HepG2 (cell line): ENCODE data around the gene MFAP4. TPM values are rescaled to one million over a fixed set of nuclear protein-coding genes. Genes with fewer than 3 reads are reported as not detected.

Experiments
- ATAC-seq: fragments of 200-7000 bp; cut with Tn5 transposase; 3 replicates; pipeline ENCODE4 v1.9.1; 2020; ENCODE audit warnings: mild to moderate bottlenecking, moderate library complexity
- BruUV-seq: library from RNA; stranded (reverse); fragments of 400-500 nt; replicated peaks from 2 replicates; lab custom pipeline; 2021; lab: Mats Ljungman, UMichigan
- CTCF ChIA-PET: fragments of 300-600 bp; formaldehyde crosslinking; extraction: SDS; loops from one replicate; lab custom pipeline; 2021; ENCODE audit warnings: low total read pairs, inconsistent platforms, low intra/inter-chr PET ratio; lab: Yijun Ruan, JAX
- POLR2A ChIA-PET: fragments of 350-600 bp; sonication (Branson Sonifier 250); formaldehyde crosslinking; loops from one replicate; lab custom pipeline; 2020; ENCODE audit warnings: antibody characterized with exemption, inconsistent platforms; lab: Yijun Ruan, JAX
- DNase-seq: peaks from one replicate; pipeline ENCODE4 v3.0.0-alpha.2; 2015; ENCODE audit warnings: low spot score
- FAIRE-seq: peaks from 3 replicates; lab custom pipeline; 2011; peaks lifted over from hg19 to GRCh38; lab: Jason Lieb, UNC
- H2AFZ ChIP-seq: one replicate; pipeline ENCODE4 v1.6.1; 2011; ENCODE audit warnings: low read length, inconsistent platforms
- H3K27ac ChIP-seq: fragments of 300-600 bp; 3 replicates; pipeline ENCODE4 v1.8.0; 2011; ENCODE audit warnings: mixed run types, mild to moderate bottlenecking, mixed read lengths, low read length, inconsistent platforms; ENCODE audit not compliant: insufficient read depth; ENCODE audit errors: extremely low read length
- H3K27me3 ChIP-seq, 2 experiments: fragments of 200-600 bp in 1 of 2; 2 replicates in 1 of 2; 3 replicates in 1 of 2; pipeline versions ENCODE4 v1.6.0 to v1.8.0; 2011; ENCODE audit warnings: low read length in 2 of 2, mild to moderate bottlenecking in 2 of 2, moderate library complexity in 2 of 2, inconsistent platforms in 1 of 2; ENCODE audit not compliant: insufficient read depth in 2 of 2, control insufficient read depth in 1 of 2
- H3K36me3 ChIP-seq, 2 experiments: fragments of 200-600 bp in 1 of 2; replicated peaks in 1 of 2; 2 replicates in 1 of 2; 3 replicates in 1 of 2; pipeline versions ENCODE4 v1.5.1 to v1.8.0; 2011; ENCODE audit warnings: low read length in 2 of 2, inconsistent platforms in 1 of 2; ENCODE audit not compliant: insufficient read depth in 2 of 2, control insufficient read depth in 1 of 2
- H3K4me1 ChIP-seq: 2 replicates; pipeline ENCODE4 v1.5.1; 2012; ENCODE audit warnings: low read length, inconsistent platforms; ENCODE audit not compliant: insufficient read depth
- H3K4me2 ChIP-seq: 2 replicates; pipeline ENCODE4 v1.6.0; 2011; ENCODE audit warnings: low read depth, low read length, inconsistent platforms
- H3K4me3 ChIP-seq, 3 experiments: fragments of 200-600 bp in 1 of 3; sonication (generic), shearing (Covaris generic) in 1 of 3; replicated peaks in 1 of 3; 2 replicates each; pipeline ENCODE4 v1.5.1; 2011 to 2016; ENCODE audit warnings: low read length in 3 of 3, inconsistent platforms in 2 of 3, low read depth in 2 of 3, mild to moderate bottlenecking in 2 of 3, control low read depth in 1 of 3, mixed read lengths in 1 of 3; ENCODE audit not compliant: insufficient read depth in 1 of 3
- H3K79me2 ChIP-seq: one replicate; pipeline ENCODE4 v1.6.1; 2011; ENCODE audit warnings: low read length, inconsistent platforms; ENCODE audit not compliant: insufficient read depth
- H3K9ac ChIP-seq: 2 replicates; pipeline ENCODE4 v1.6.0; 2011; ENCODE audit warnings: mild to moderate bottlenecking, low read depth, low read length, inconsistent platforms; ENCODE audit not compliant: insufficient read depth
- H3K9me3 ChIP-seq: 2 replicates; pipeline ENCODE4 v1.5.1; 2012; ENCODE audit warnings: mild to moderate bottlenecking, low read length
- H4K20me1 ChIP-seq: 2 replicates; pipeline ENCODE4 v1.6.0; 2011; ENCODE audit warnings: inconsistent platforms, mild to moderate bottlenecking, low read length, moderate library complexity; ENCODE audit not compliant: insufficient read depth
- HNF4A ChIP-seq: sonication (generic); formaldehyde crosslinking; IDR thresholded peaks from 2 replicates; pipeline ENCODE4 v1.4.0; 2020; ENCODE audit warnings: missing genetic modification reagents
- PHF21A ChIP-seq: sonication (generic); formaldehyde crosslinking; IDR thresholded peaks from 2 replicates; pipeline ENCODE4 v1.5.0; 2020; ENCODE audit warnings: mild to moderate bottlenecking, missing genetic modification reagents
- PLRG1 ChIP-seq: fragments of 450-650 bp; conservative IDR thresholded peaks from 2 replicates; pipeline ENCODE4 v1.6.1; 2016
- SKIL ChIP-seq: sonication (generic); formaldehyde crosslinking; IDR thresholded peaks from 2 replicates; pipeline ENCODE4 v1.8.0; 2022; ENCODE audit warnings: missing genetic modification reagents, mild to moderate bottlenecking, moderate library complexity, borderline replicate concordance
- ZFP90 ChIP-seq: sonication (generic); formaldehyde crosslinking; IDR thresholded peaks from 2 replicates; pipeline ENCODE4 v1.8.0; 2022; ENCODE audit warnings: missing genetic modification reagents, mild to moderate bottlenecking, inconsistent platforms, borderline replicate concordance
- ZNF577 ChIP-seq: sonication (generic); formaldehyde crosslinking; IDR thresholded peaks from 2 replicates; pipeline ENCODE4 v1.4.0; 2020; ENCODE audit warnings: mild to moderate bottlenecking, low read depth, missing genetic modification reagents, borderline replicate concordance
- ZNF749 ChIP-seq: sonication (generic); formaldehyde crosslinking; IDR thresholded peaks from 2 replicates; pipeline ENCODE4 v1.8.0; 2022; ENCODE audit warnings: mild to moderate bottlenecking, missing genetic modification reagents, moderate library complexity, borderline replicate concordance
- WGBS: methylation state at CpG from one replicate; pipeline ENCODE4 v1.1.6; 2017; ENCODE audit warnings: low lambda C conversion rate; 5-methylcytosine and 5-hydroxymethylcytosine counted together
- in situ Hi-C: cut with HindIII; loops from 2 replicates; pipeline ENCODE4 v1.10.0; 2017; ENCODE audit warnings: low pct_unique_long_range_greater_than_20kb; ENCODE audit not compliant: extremely low pct_ligation_motif_present
- intact Hi-C: fragments of 100-400 bp; cut with micrococcal nuclease; formaldehyde crosslinking; loops from one replicate; pipeline ENCODE4 v1.10.0; 2022; ENCODE audit not compliant: unreplicated experiment
- polyA plus RNA-seq, 8 experiments: library from polyadenylated mRNA; depleted of rRNA in 3 of 8; stranded (reverse) in 7 of 8; unstranded in 1 of 8; fragments of >200 nt; fragmentation: Illumina TruSeq in 4 of 8; extraction: Trizol in 4 of 8; gene quantifications; 2 replicates each; pipeline versions ENCODE4 v1.2.1 to v1.2.3, GENCODE V29; 2011 to 2016; ENCODE audit warnings: low read depth in 4 of 8, missing spikeins in 1 of 8, mixed read lengths in 1 of 8; ENCODE audit not compliant: insufficient read depth in 1 of 8
- total RNA-seq, 5 experiments: library from RNA; depleted of rRNA; stranded (reverse); fragments of >200 nt; fragmentation: Illumina TruSeq; extraction: Trizol; gene quantifications; 2 replicates each; pipeline ENCODE4 v1.2.3, GENCODE V29; 2016; ENCODE audit warnings: low read depth in 1 of 5

The MFAP4 gene
- total and polyA plus RNA-seq, 2 of the 13 experiments (the other 11 are each of a cell fraction or from before 2014, with no cell fraction given) = 0.08 TPM; not detected in 1

GRCh38 chr17:19374136-19374535 lies 12.9 kb downstream of the MFAP4 start:
- CTCF ChIA-PET = no interaction called here
- intact Hi-C loops (no loop called here), in situ Hi-C loops (no loop called here)
- no peak overlapping the region for H3K4me2 ChIP-seq
- H4K20me1 ChIP-seq = no peaks in the 10 kb centered on the region
- H3K27ac ChIP-seq = no peak overlapping the region
- TF ChIP-seq PLRG1 (no peak), ZNF577 (CRISPR knock-in tag) (no peak), HNF4A (CRISPR knock-in tag) (no peak), SKIL (no peak), ZFP90 (CRISPR knock-in tag) (no peak), PHF21A (CRISPR knock-in tag) (no peak), ZNF749 (CRISPR knock-in tag) (no peak)
- FAIRE-seq (no peak), ATAC-seq (no peak), DNase-seq (no peak)
- peaks cover 0 to 2% of the 10 kb centered on the region in 2 experiments; a peak in 1 of 5 replicates for H3K27me3 ChIP-seq
- no peak overlapping the region for H2AFZ ChIP-seq
- peaks cover 26% of the 10 kb centered on the region for H3K4me1 ChIP-seq
- H3K79me2 ChIP-seq = peaks cover 6% of the 10 kb centered on the region
- POLR2A ChIA-PET = no interaction called here
- no peak overlapping the region for H3K9ac ChIP-seq
- WGBS = 95% methylated on average over 5 of the region's 5 CpGs
- no peak overlapping the region for H3K4me3 ChIP-seq
- no peaks in the 10 kb centered on the region; a peak in 1 of 5 replicates for H3K36me3 ChIP-seq
- no peaks in the 10 kb centered on the region for H3K9me3 ChIP-seq
- BruUV-seq = no TSS peak
